KMS-11 (cell line): ENCODE results near the gene METTL1.

Source experiments
- H2AFZ ChIP-seq: fragments of 200-600 bp; sonication (generic); 2 replicates; pipeline ENCODE4 v1.6.1; 2016; ENCODE audit warnings: antibody characterized with exemption, mixed run types, low read depth
- H3K27ac ChIP-seq: fragments of 200-600 bp; sonication (generic); 2 replicates; pipeline ENCODE4 v1.6.1; 2016; ENCODE audit warnings: mild to moderate bottlenecking, mixed run types
- H3K27me3 ChIP-seq: fragments of 200-600 bp; sonication (generic); 2 replicates; pipeline ENCODE4 v1.6.1; 2017; ENCODE audit warnings: mild to moderate bottlenecking, low read depth, mixed run types, moderate library complexity; ENCODE audit not compliant: insufficient read depth
- H3K36me3 ChIP-seq: fragments of 200-600 bp; sonication (generic); 2 replicates; pipeline ENCODE4 v1.6.1; 2017; ENCODE audit warnings: mild to moderate bottlenecking, mixed run types; ENCODE audit not compliant: insufficient read depth
- H3K4me1 ChIP-seq: fragments of 200-600 bp; sonication (generic); 2 replicates; pipeline ENCODE4 v1.6.1; 2016; ENCODE audit warnings: mild to moderate bottlenecking, low read depth, mixed run types; ENCODE audit not compliant: poor library complexity, severe bottlenecking
- H3K4me2 ChIP-seq: fragments of 200-600 bp; sonication (generic); 2 replicates; pipeline ENCODE4 v1.7.0; 2016; ENCODE audit warnings: mild to moderate bottlenecking, mixed run types
- H3K4me3 ChIP-seq: fragments of 200-600 bp; sonication (generic); IDR thresholded peaks from 2 replicates; pipeline ENCODE4 v1.6.1; 2017; ENCODE audit warnings: low read depth, low read length, mixed read lengths; ENCODE audit not compliant: insufficient read depth
- H3K79me2 ChIP-seq: fragments of 200-600 bp; sonication (generic); 2 replicates; pipeline ENCODE4 v1.6.1; 2016; ENCODE audit warnings: low read depth, mixed run types; ENCODE audit not compliant: insufficient read depth
- H3K9ac ChIP-seq: fragments of 200-600 bp; sonication (generic); 2 replicates; pipeline ENCODE4 v1.6.1; 2016; ENCODE audit warnings: mild to moderate bottlenecking, mixed run types
- H4K20me1 ChIP-seq: fragments of 200-600 bp; sonication (generic); 2 replicates; pipeline ENCODE4 v1.6.1; 2016; ENCODE audit warnings: mild to moderate bottlenecking, mixed run types; ENCODE audit not compliant: insufficient read depth
- TF ChIP-seq, protein P1 (sequence below): fragments of 200-600 bp; sonication (generic); conservative IDR thresholded peaks from 2 replicates; pipeline ENCODE4 v1.6.1; 2017; ENCODE audit warnings: low read depth, mild to moderate bottlenecking, antibody characterized with exemption, low read length, moderate library complexity, mixed read lengths

METTL1 gene

DNA sequence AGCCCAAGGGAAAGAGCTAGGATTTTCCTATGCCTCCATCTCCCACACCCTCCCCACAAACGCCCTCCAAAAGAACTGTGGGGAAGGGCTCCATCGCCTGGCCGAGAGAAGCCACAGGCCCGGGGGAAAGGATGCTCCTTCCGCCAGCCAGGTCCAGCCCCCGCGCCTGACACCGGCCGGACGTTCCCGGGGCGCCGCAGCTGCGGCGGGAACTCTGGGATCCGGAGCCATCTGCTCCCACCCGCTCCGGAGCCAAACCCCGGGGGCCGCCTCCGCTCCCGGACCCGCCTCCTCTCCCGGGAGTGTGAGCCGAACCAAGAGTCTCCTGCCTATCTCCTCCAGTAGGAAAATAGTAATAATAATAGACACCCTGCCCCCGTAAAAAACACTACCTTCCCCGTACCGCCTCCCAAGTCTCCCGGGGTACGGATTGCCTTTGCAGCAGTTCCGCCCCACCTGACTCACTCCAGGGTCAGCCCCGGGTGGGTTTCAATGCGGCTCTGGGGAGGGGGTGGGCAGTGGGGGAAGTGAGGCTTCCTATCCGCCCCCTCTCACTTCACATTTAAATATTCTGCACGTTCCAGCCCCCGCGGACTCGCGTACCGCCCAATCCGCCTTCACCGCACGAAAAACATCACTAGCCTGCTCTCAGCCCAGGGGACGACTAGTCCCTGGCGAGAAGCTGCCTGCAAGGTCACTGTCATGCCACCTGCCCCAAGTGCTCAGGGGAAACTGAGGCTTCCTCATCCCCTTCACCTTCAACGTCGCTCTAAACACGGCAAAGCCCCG lies 35.8 kb downstream of the METTL1 start:
- no peak overlapping the region for H2AFZ ChIP-seq
- peaks cover 7% of the 10 kb centered on the region for H3K4me1 ChIP-seq
- no peak overlapping the region for H3K4me3 ChIP-seq
- H3K79me2 ChIP-seq: no peaks in the 10 kb centered on the region
- H3K4me2 ChIP-seq: no peak overlapping the region
- H3K27me3 ChIP-seq: peaks cover 14% of the 10 kb centered on the region; the same call in 1 of the 2 replicates
- no peaks in the 10 kb centered on the region for H4K20me1 ChIP-seq
- H3K36me3 ChIP-seq: no peaks in the 10 kb centered on the region
- TF ChIP-seq, protein P1, sequence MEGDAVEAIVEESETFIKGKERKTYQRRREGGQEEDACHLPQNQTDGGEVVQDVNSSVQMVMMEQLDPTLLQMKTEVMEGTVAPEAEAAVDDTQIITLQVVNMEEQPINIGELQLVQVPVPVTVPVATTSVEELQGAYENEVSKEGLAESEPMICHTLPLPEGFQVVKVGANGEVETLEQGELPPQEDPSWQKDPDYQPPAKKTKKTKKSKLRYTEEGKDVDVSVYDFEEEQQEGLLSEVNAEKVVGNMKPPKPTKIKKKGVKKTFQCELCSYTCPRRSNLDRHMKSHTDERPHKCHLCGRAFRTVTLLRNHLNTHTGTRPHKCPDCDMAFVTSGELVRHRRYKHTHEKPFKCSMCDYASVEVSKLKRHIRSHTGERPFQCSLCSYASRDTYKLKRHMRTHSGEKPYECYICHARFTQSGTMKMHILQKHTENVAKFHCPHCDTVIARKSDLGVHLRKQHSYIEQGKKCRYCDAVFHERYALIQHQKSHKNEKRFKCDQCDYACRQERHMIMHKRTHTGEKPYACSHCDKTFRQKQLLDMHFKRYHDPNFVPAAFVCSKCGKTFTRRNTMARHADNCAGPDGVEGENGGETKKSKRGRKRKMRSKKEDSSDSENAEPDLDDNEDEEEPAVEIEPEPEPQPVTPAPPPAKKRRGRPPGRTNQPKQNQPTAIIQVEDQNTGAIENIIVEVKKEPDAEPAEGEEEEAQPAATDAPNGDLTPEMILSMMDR: no peak
- no peak overlapping the region for H3K27ac ChIP-seq
- H3K9ac ChIP-seq: no peak overlapping the region

DNA sequence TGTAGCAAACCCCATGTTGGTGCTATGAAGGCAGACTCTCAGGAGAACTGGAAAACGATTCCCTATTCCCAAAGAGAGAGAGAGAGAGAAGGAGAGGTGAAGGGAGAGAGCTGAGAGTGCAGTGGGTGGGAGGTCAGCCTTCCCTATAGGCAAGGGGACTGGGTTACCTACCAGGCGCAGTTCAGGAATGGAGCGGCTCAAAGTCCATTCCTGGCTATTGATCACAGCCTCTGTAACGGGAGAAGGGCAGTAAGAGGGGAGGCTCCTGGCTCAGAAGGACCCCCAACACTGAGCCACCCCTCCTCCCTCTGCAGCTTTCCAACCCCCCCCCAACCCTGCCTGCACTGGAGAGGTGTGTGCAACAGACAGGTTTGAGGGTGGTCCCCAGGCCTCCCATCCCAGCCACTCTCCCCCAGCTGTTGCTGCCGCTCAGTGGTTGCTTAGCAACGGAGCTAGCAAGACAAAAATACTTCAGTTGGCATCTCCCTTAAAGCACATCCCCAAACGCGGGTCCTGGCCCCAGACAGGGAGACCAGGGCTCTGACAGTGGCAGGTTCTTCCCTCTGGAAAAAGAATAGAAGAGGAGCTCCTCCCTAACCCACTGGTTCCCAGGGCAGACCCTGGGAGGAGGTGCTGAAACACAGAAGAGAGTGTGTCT lies 36.6 kb downstream of the METTL1 start:
- Histone ChIP-seq H3K4me2 (no peak overlapping the region), H2AFZ (no peak overlapping the region), H3K4me3 (no peak overlapping the region), H3K36me3 (no peaks in the 10 kb centered on the region), H3K4me1 (no peaks in the 10 kb centered on the region), H4K20me1 (no peaks in the 10 kb centered on the region), H3K79me2 (no peaks in the 10 kb centered on the region), H3K9ac (no peak overlapping the region), H3K27me3 (peaks cover 22% of the 10 kb centered on the region; the same call in 1 of the 2 replicates), H3K27ac (no peak overlapping the region)
- TF ChIP-seq, protein P1: no peak

DNA sequence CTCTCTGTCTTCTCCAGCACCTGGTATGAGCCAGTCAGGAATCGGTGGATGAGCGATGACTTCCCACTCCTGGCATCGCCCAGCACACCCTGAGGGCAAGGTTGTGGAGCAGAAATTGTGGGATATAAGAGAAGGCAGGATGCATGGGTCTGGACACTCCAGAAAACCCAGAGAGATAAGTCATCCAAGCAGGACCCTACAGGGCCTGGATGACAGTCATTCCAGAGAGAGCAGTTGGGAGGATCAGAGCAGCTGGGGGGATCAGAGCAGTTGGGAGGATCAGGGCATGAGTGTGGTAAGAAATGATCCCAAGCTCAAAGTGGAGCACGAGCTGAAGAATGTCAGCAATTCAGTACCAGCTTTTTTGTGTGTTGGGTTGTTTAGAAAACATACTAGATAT lies 37.3 kb downstream of the METTL1 start:
- Histone ChIP-seq H3K4me2 (no peak overlapping the region), H2AFZ (no peak overlapping the region), H3K27ac (no peak overlapping the region), H3K36me3 (no peaks in the 10 kb centered on the region), H3K4me3 (no peak overlapping the region), H3K27me3 (peaks cover 26% of the 10 kb centered on the region; the same call in 1 of the 2 replicates), H4K20me1 (no peaks in the 10 kb centered on the region), H3K79me2 (no peaks in the 10 kb centered on the region), H3K9ac (no peak overlapping the region), H3K4me1 (no peaks in the 10 kb centered on the region)
- TF ChIP-seq, protein P1: no peak

DNA sequence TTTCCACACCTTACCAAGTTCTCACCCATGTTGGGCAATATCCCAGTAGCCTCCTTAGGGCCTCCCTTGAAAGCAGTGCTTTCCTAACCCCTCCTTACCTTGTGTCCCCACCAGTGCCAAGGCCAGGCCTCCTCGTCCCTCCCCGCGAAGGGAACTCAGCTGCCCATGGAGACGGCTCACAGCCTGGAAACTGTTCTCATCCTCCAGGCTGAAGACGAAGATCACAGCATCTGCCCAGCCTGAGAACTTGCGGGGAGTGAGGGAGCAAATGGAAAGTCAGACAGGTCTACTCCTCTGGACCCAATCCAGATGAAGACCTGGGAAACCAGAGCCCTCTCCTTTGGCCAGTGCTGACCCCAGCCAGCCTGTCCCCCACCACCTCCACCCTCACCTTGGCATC lies 38.0 kb downstream of the METTL1 start:
- Histone ChIP-seq H2AFZ (no peak overlapping the region), H3K79me2 (no peaks in the 10 kb centered on the region), H3K36me3 (no peaks in the 10 kb centered on the region)

More for the DNA sequence above, 38.0 kb downstream of the METTL1 start:
- Histone ChIP-seq H3K4me3 (no peak overlapping the region), H3K27me3 (peaks cover 26% of the 10 kb centered on the region; the same call in 1 of the 2 replicates), H3K9ac (no peak overlapping the region), H3K4me2 (no peak overlapping the region), H4K20me1 (no peaks in the 10 kb centered on the region), H3K27ac (no peak overlapping the region), H3K4me1 (no peaks in the 10 kb centered on the region)
- TF ChIP-seq, protein P1: no peak
